Nephron (organoid): ENCODE results near the gene DHRSX.

Experiments
- H3K27ac Mint-ChIP-seq, 3 experiments: 2 replicates each; pipeline ENCODE4 v1.8.0; 2020; ENCODE audit warnings: mixed read lengths in 3 of 3, mild to moderate bottlenecking in 2 of 3, moderate library complexity in 1 of 3
- H3K27me3 Mint-ChIP-seq: 2 replicates; pipeline ENCODE4 v1.8.0; 2021; ENCODE audit warnings: low read depth, mild to moderate bottlenecking, moderate library complexity, mixed read lengths
- H3K36me3 Mint-ChIP-seq: 2 replicates; pipeline ENCODE4 v1.8.0; 2020; ENCODE audit warnings: low read depth, mixed read lengths
- H3K4me1 Mint-ChIP-seq: 2 replicates; pipeline ENCODE4 v1.8.0; 2020; ENCODE audit warnings: mixed read lengths
- H3K4me3 Mint-ChIP-seq, 3 experiments: 2 replicates each; pipeline ENCODE4 v1.8.0; 2020; ENCODE audit warnings: mild to moderate bottlenecking in 3 of 3, mixed read lengths in 3 of 3, moderate library complexity in 2 of 3
- H3K9me3 Mint-ChIP-seq: 2 replicates; pipeline ENCODE4 v1.8.0; 2020; ENCODE audit warnings: mixed read lengths
- CTCF ChIP-seq, 3 experiments: fragments of 200-600 bp; sonication (generic); IDR thresholded peaks; one replicate each; pipeline ENCODE4 v1.5.0; 2021; ENCODE audit warnings: antibody characterized with exemption in 3 of 3; ENCODE audit not compliant: unreplicated experiment in 3 of 3

DHRSX gene

GRCh38 chrX:2401590-2402360, 99.0 kb downstream of the DHRSX start:
- no peak for TF ChIP-seq CTCF (IDR thresholded peaks at IDR 0.05; ENCODE audit: unreplicated experiment in 3 of 3)
- H3K27ac Mint-ChIP-seq: peak overlapping the region; percentile 10 to 29 (median 23)
- H3K4me1 Mint-ChIP-seq: peaks cover 7% of the 10 kb centered on the region
- no peak overlapping the region for H3K4me3 Mint-ChIP-seq
- H3K36me3 Mint-ChIP-seq: peaks cover 24% of the 10 kb centered on the region
- no peaks in the 10 kb centered on the region for H3K27me3 Mint-ChIP-seq
- H3K9me3 Mint-ChIP-seq: no peaks in the 10 kb centered on the region

DNA sequence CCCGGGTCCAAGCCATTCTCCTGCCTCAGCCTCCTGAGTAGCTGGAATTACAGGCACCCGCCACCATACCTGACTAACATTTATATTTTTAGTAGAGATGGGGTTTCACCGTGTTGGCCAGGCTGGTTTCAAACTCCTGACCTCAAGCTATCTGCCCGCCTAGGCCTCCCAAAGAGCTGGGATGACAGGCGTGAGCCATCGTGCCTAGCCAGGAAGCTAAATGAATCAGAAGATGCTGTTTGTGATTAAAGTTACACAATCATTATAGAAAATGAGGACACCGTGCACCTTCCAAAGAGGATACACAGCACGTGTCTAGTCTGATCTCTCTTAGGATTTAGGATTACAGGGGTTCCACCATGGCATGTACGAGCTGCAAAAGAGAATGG, 99.6 kb downstream of the DHRSX start:
- no peaks in the 10 kb centered on the region for H3K9me3 Mint-ChIP-seq
- H3K4me3 Mint-ChIP-seq: no peak overlapping the region
- peak overlapping the region in 2 of 3 experiments; percentile 23 to 29 for H3K27ac Mint-ChIP-seq
- no peaks in the 10 kb centered on the region for H3K27me3 Mint-ChIP-seq
- peaks cover 7% of the 10 kb centered on the region for H3K4me1 Mint-ChIP-seq
- peaks cover 19% of the 10 kb centered on the region for H3K36me3 Mint-ChIP-seq
- TF ChIP-seq CTCF (IDR thresholded peaks at IDR 0.05; ENCODE audit: unreplicated experiment in 3 of 3): no peak

GRCh38 chrX:2398064-2398656, 102.6 kb downstream of the DHRSX start:
- no peaks in the 10 kb centered on the region for H3K9me3 Mint-ChIP-seq
- H3K4me1 Mint-ChIP-seq: peaks cover 7% of the 10 kb centered on the region
- TF ChIP-seq CTCF (IDR thresholded peaks at IDR 0.05; ENCODE audit: unreplicated experiment in 3 of 3): no peak
- H3K36me3 Mint-ChIP-seq: peaks cover 22% of the 10 kb centered on the region
- H3K27ac Mint-ChIP-seq: peak overlapping the region in 2 of 3 experiments; percentile 19 to 23
- H3K4me3 Mint-ChIP-seq: no peak overlapping the region
- H3K27me3 Mint-ChIP-seq: peaks cover 4% of the 10 kb centered on the region

GRCh38 chrX:2397229-2398063, 103.3 kb downstream of the DHRSX start:
- peaks cover 7% of the 10 kb centered on the region for H3K4me1 Mint-ChIP-seq
- TF ChIP-seq CTCF (IDR thresholded peaks at IDR 0.05; ENCODE audit: unreplicated experiment in 3 of 3): no peak
- H3K27ac Mint-ChIP-seq: peak overlapping the region in 2 of 3 experiments; percentile 19 to 23
- no peak overlapping the region for H3K4me3 Mint-ChIP-seq
- H3K27me3 Mint-ChIP-seq: peaks cover 4% of the 10 kb centered on the region
- H3K9me3 Mint-ChIP-seq: no peaks in the 10 kb centered on the region
- H3K36me3 Mint-ChIP-seq: peaks cover 22% of the 10 kb centered on the region

DNA sequence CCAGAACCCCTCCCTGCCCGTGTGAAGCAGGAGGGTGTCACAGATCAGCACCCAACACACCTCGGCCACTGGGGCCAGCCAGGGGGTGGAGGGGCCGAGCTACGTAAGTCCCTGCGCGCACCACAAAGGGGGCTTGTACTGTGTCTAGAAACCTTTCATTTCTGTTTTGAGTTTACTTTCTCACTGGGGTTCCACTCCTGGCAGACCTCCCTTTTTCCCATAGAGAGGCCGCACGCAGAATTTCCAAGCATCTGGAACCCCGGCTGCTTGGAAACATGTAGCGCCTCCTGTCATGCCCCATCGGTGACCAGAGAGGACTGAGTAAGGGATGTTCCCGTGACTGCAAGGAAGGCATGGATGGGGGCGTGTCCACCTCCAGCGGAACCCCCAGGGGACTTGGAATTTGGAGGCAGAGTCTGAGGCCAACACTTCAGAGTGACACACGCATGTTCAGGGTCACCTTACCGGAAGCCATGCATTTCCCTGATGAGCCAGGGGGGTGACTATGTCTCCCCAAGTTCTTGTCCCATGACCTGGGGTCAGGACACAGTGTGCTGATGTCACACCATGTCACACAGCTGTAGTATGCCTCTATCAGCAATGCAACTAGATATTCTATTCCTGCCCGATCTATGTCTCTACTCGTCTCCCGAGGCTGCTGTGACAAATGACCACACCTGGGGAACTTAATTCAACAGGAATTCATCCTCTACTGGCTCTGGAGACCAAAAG, 105.3 kb downstream of the DHRSX start:
- TF ChIP-seq CTCF (IDR thresholded peaks at IDR 0.05; ENCODE audit: unreplicated experiment in 3 of 3): no peak
- Mint-ChIP-seq H3K27ac (no peak overlapping the region), H3K9me3 (peaks cover 8% of the 10 kb centered on the region), H3K27me3 (peaks cover 4% of the 10 kb centered on the region), H3K4me1 (no peaks in the 10 kb centered on the region), H3K36me3 (peaks cover 29% of the 10 kb centered on the region), H3K4me3 (no peak overlapping the region)
